Large intestine (tissue), 3 donors: ENCODE measurements around the gene FOXO3. TPM values are rescaled to one million over a fixed set of nuclear protein-coding genes. Genes with fewer than 3 reads are reported as not detected.
"Not testable (repeated sequence)": the region's sequence is repeated elsewhere in the genome, so short reads cannot be mapped to it uniquely, and the experiment has no call there.

ENCODE experiments used
- DNase-seq, 2 donors: peaks; one replicate each; pipeline versions ENCODE4 v3.0.0 to v3.0.0-alpha.2; 2013
- H3K27ac ChIP-seq: one replicate; pipeline ENCODE4 v1.5.1; 2013; ENCODE audit warnings: low read length
- H3K27me3 ChIP-seq: 2 replicates; pipeline ENCODE4 v1.6.1; 2013; ENCODE audit warnings: low read length; ENCODE audit not compliant: control insufficient read depth, insufficient read depth
- H3K36me3 ChIP-seq: 2 replicates; pipeline ENCODE4 v1.6.1; 2013; ENCODE audit warnings: low read length; ENCODE audit not compliant: control insufficient read depth, insufficient read depth
- H3K4me1 ChIP-seq: one replicate; pipeline ENCODE4 v1.6.1; 2013; ENCODE audit warnings: low read length; ENCODE audit not compliant: control insufficient read depth, insufficient read depth
- H3K4me3 ChIP-seq: one replicate; pipeline ENCODE4 v1.5.1; 2013; ENCODE audit warnings: low read length
- H3K9me3 ChIP-seq: one replicate; pipeline ENCODE4 v1.6.1; 2013; ENCODE audit warnings: mild to moderate bottlenecking, low read depth, low read length, moderate library complexity; ENCODE audit not compliant: control insufficient read depth
- WGBS: methylation state at CpG from one replicate; pipeline ENCODE4 v1.1.5; 2013; ENCODE audit warnings: low lambda C conversion rate; ENCODE audit not compliant: insufficient coverage; 5-methylcytosine and 5-hydroxymethylcytosine counted together
- polyA plus RNA-seq: library from polyadenylated mRNA; unstranded; fragments of 120-200 nt; gene quantifications from one replicate; pipeline ENCODE4 v1.2.1, GENCODE V29; 2013

The FOXO3 gene
- polyA plus RNA-seq, 1 donor: 39.9 TPM

DNA sequence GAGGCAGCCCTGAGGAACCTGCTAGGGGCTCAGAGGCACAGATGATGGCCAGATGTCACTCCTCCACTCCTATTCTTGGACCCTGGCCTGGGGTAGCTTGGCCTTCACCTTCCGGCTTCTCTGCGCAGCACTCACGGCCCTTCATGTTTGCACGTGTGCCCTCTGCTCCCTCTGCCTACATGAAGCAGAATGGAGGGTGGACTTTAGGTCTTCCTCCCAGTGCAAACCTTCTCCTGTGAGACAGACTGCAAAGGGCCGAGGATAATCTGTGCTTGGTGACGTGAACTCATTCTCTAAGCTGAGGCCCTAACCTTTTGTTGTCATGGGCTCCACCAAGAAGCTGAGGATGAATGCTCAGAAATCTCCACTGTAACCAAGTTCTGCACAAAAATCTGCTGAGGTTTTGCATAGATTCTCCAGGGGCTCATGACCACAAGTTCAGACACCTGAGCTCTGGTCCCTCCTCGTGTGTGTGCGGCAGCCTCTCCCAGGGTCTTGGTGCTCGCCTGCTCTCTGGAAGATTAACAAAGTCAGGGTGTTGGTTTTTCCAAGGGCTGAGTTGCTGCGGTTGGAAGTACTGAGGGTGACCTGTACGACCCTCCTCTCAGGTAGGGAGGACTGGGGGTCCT lies 25.5 kb upstream of the FOXO3 start:
- Histone ChIP-seq H3K36me3 (no peaks in the 10 kb centered on the region), H3K4me3 (no peak overlapping the region), H3K9me3 (no peaks in the 10 kb centered on the region), H3K27ac (no peak overlapping the region), H3K4me1 (no peaks in the 10 kb centered on the region), H3K27me3 (peaks cover 2% of the 10 kb centered on the region)
- DNase-seq: no peak
- WGBS: no CpG with 5 or more reads among the region's 11 CpGs

DNA sequence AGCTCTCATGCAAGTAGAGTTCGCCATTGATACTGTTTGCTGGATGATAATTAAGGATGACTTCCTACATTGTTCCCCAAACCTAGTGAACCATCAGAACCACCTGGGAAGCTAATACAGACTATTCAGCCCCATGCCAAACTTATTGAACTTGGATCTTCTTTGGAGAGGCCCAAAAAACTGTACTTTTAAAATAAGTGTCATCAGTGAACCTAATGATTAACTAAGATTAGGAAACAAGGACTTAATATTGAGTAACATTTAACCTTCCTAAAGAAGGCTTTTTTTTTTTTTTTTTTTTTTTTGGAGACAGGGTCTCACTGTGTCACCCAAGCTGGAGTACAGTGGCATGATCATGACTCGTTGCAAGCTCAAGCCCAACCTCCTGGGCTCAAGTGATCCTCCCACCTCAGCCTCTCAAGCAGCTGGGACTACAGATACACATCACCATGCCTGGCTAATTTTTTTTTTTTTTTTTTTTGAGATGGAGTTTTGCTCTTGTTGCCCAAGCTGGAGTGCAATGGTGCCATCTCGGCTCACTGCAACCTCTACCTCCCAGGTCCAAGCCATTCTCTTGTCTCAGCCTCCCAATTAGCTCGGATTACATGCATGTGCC lies 24.7 kb upstream of the FOXO3 start:
- not testable (repeated sequence) for DNase-seq, H3K9me3 ChIP-seq, H3K27ac ChIP-seq, H3K4me1 ChIP-seq, H3K36me3 ChIP-seq, H3K27me3 ChIP-seq, H3K4me3 ChIP-seq
- WGBS: no CpG with 5 or more reads among the region's 4 CpGs

DNA sequence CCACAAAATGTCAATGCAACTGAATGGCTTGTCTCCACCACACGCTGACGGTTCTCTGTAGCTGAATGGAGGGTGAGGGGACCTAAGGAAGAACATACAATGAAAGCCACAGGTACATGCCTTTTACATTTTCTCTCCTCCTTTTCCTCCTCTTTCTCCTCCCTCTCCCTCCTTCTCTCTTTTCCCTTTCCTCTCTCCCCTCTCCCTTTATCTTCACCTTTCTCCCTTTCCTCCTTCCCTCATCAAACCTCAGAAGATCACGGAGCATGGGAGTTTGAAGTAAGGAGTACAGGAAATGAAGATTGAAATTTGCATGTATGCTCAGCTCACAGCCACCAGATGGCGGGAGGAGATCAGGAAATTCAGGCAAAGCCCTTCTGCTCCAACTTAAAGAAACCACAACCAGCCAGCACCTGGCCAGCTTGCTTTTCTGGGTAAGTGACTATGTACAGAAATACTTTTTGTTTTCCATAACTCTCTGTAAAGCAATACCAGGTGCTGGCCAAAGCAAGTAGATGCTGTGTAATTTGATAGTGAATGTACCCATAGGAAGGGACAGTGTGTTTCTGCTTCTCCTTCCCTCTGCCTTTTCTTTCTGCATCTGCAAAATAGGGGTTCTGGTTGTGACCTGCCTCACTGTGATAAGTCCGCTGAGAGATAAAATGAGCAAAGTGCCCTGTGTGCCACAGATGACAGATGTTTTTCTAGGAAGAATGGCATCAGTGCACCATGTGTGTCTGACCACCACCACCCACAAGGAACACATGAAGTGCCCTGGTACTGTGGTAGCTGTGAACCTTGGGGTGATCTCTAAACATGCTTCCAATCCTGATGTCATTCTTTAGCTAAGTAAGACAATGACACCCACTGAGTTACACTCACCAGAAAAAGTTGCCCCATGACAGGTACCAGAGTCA lies 18.6 kb upstream of the FOXO3 start:
- WGBS: no CpG with 5 or more reads among the region's 5 CpGs
- H3K9me3 ChIP-seq: no peaks in the 10 kb centered on the region
- no peak overlapping the region for H3K27ac ChIP-seq
- DNase-seq: peak; percentile 68 to 78
- no peaks in the 10 kb centered on the region for H3K27me3 ChIP-seq
- H3K4me3 ChIP-seq: no peak overlapping the region
- H3K4me1 ChIP-seq: no peaks in the 10 kb centered on the region
- no peaks in the 10 kb centered on the region for H3K36me3 ChIP-seq

DNA sequence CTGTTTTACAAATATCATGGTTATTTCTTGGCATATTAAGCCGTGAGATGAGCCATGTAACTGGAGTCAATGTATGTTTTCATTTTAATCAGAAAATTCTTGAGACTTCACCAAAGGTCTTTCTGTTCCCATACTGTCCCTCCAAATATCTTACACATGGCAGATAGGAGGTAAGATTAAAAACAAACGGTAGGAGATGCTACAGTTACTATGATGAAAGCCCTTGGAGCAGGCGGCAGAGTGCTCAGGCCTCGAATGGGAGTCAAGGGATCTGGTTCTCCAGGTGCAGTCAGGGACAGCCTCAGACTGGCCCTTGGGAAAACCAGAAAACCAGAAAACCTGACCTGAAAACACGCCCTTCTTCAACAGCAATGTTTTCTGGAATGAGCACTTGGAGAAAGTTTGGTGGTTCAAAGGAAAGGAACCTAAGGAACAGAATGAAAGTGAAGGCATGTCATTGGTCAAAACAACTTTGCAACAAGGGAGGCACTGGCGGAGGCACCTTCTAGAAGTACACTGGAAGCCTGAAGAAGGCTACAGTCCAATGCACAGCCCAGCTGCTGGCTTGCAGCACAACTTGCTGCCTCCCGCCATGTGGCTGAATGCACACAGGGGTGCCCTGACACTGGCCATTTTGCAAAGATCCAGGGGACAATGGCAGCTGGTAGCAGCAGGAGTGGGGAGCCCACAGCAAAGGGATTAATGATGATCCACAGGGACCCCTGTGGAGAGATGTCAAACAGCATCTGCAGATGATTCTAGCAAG lies 17.4 kb upstream of the FOXO3 start:
- H3K4me1 ChIP-seq: no peaks in the 10 kb centered on the region
- no CpG with 5 or more reads among the region's 7 CpGs for WGBS
- no peaks in the 10 kb centered on the region for H3K36me3 ChIP-seq
- no peak overlapping the region for H3K27ac ChIP-seq
- H3K27me3 ChIP-seq: no peaks in the 10 kb centered on the region
- H3K4me3 ChIP-seq: no peak overlapping the region
- H3K9me3 ChIP-seq: no peaks in the 10 kb centered on the region
- DNase-seq: no peak

DNA sequence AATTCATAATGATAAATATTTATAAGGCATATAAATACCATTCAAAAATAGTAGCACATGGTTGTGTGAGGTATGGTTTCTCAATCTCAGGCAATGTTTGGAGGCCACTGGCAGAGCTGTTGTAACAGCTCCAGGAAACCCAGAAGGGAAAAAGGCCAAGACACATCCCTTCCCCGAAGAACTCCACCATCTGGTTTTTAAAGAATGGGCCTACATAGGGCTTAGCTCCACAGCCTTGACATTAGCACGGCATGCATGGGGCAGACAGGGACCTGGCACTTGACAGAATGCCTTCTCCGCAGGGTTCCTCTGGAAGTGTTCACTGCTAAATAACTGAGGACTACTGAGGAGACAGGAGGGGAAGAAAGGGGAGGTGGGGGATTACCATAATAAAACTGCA lies 16.1 kb upstream of the FOXO3 start:
- Histone ChIP-seq H3K4me1 (no peaks in the 10 kb centered on the region), H3K36me3 (no peaks in the 10 kb centered on the region), H3K27me3 (no peaks in the 10 kb centered on the region), H3K27ac (no peak overlapping the region), H3K4me3 (no peak overlapping the region), H3K9me3 (no peaks in the 10 kb centered on the region)
- DNase-seq: no peak
- WGBS: no CpG with 5 or more reads among the region's 3 CpGs

DNA sequence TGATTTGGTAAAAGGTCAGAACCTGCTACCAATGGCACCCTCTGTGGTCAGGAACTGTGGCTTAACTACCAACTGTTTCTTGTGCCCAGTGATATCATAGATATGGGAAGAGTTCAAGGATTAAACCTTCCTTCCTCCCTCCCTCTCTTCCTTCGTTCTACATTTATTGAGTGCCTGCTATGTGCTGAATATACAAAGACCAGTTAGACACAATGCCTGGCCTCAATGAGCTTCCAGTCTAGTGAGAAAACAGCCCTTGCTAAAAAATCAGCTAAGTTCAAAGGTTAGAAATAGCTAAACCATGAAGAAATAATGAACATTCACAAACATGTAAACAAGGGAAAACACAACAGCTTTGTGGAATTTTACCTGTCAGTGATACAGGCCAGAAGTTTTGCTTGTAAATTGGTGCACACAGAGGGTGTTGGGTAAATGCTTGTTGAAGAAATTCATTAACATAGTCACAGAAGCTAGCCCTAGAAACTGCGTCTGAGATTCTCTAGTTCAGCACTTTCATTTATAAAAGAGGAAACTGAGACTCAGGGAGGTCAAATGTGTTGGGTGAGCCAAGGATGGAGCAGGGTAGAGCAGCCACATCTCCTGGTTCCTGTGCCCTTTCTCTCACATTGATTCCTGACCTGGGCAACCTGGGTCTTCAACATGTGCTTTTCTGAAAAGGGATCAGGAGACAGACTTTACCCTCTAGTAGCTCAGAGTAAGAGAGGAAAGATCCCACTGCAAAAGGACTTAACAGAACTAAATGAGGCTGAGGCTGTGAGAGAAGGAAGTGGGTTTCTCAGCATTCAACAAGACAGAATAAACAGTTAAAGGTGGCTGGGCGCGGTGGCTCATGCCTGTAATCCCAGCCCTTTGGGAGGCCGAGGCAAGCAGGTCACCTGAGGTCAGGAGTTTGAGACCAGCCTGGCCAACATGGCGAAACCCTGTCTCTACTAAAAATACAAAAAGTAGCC lies 14.4 kb upstream of the FOXO3 start:
- Histone ChIP-seq H3K27ac (no peak overlapping the region), H3K27me3 (no peaks in the 10 kb centered on the region), H3K9me3 (no peaks in the 10 kb centered on the region), H3K36me3 (no peaks in the 10 kb centered on the region), H3K4me3 (no peak overlapping the region), H3K4me1 (no peaks in the 10 kb centered on the region)
- WGBS: 100% methylated on average over 2 of the region's 6 CpGs
- DNase-seq: no peak

- Histone ChIP-seq H3K9me3 (no peaks in the 10 kb centered on the region), H3K27me3 (no peaks in the 10 kb centered on the region), H3K4me1 (no peaks in the 10 kb centered on the region), H3K27ac (no peak overlapping the region), H3K4me3 (no peak overlapping the region), H3K36me3 (no peaks in the 10 kb centered on the region)
- no CpG with 5 or more reads among the region's 1 CpG for WGBS
- no peak for DNase-seq
These were observed 11.5 kb upstream of the FOXO3 start for GRCh38 chr6:108549241-108549640.

- WGBS: 100% methylated on average over 2 of the region's 3 CpGs
- H3K27ac ChIP-seq: no peak overlapping the region
- no peak overlapping the region for H3K4me3 ChIP-seq
- no peaks in the 10 kb centered on the region for H3K27me3 ChIP-seq
- H3K9me3 ChIP-seq: no peaks in the 10 kb centered on the region
- H3K4me1 ChIP-seq: no peaks in the 10 kb centered on the region
- no peaks in the 10 kb centered on the region for H3K36me3 ChIP-seq
- no peak for DNase-seq
These were observed 11.0 kb upstream of the FOXO3 start for GRCh38 chr6:108549741-108550140.

DNA sequence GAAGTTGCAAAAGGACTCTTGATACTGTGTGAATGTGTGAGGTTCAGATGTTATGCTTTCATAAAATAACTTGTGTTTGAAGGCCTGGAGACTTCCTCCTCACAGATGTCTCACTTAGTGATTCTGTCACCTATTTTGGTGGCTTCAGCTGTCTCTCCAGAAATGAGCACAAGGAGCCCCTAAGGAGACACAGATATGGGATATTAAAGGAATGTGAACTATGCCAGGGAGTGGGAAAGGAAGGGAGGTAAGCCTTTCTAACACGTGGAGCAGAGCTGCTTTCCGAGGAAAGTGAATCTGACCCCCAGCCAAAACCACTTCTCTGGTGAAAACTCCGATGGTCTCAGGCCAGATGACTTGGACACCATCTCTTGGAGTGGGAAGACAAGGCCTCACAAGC lies 10.5 kb upstream of the FOXO3 start:
- Histone ChIP-seq H3K27me3 (no peaks in the 10 kb centered on the region), H3K4me1 (no peaks in the 10 kb centered on the region), H3K4me3 (no peak overlapping the region), H3K9me3 (no peaks in the 10 kb centered on the region), H3K36me3 (no peaks in the 10 kb centered on the region), H3K27ac (no peak overlapping the region)
- DNase-seq: no peak
- WGBS: no CpG with 5 or more reads among the region's 3 CpGs
